ENCODE data around the gene SHC2.

DNA sequence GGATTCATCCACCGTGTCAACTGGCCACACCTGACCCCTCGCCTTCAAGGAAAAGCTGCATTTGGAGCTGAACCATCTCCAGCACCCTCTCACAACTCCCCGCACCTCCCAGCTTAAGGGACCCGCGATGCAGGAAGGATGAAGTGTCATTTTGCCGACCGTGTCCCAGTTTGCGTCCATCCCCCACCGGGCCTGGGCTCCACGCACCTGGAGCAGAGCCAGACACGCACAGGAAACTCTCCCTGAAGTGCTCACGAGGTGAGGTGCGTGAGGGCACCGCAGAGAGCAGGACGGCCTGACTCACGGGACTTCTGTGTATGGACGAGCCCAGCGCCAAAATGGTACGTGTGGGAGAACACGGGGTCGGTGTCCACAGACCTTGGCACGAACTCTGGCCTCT, 7.2 kb downstream of the SHC2 start:
- TF ChIP-seq TCF7L2 (IDR thresholded peaks at IDR 0.05; ENCODE audit: borderline replicate concordance, low read depth, low read length) (no peak), GLIS1 (tag by site-specific recombination; IDR thresholded peaks at IDR 0.05) (no peak)
- TF ChIP-seq, protein P1, sequence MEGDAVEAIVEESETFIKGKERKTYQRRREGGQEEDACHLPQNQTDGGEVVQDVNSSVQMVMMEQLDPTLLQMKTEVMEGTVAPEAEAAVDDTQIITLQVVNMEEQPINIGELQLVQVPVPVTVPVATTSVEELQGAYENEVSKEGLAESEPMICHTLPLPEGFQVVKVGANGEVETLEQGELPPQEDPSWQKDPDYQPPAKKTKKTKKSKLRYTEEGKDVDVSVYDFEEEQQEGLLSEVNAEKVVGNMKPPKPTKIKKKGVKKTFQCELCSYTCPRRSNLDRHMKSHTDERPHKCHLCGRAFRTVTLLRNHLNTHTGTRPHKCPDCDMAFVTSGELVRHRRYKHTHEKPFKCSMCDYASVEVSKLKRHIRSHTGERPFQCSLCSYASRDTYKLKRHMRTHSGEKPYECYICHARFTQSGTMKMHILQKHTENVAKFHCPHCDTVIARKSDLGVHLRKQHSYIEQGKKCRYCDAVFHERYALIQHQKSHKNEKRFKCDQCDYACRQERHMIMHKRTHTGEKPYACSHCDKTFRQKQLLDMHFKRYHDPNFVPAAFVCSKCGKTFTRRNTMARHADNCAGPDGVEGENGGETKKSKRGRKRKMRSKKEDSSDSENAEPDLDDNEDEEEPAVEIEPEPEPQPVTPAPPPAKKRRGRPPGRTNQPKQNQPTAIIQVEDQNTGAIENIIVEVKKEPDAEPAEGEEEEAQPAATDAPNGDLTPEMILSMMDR (tag by site-specific recombination; IDR thresholded peaks at IDR 0.05): no peak

Data from HEK293 (cell line).